HL-60 (cell line): ENCODE data around the gene TRIM61.

Experiments used
- CTCF ChIP-seq: IDR thresholded peaks from one replicate; pipeline ENCODE4 v1.5.1; 2011; ENCODE audit warnings: low read length, control low read depth, inconsistent platforms; ENCODE audit not compliant: insufficient read depth
- GABPA ChIP-seq: IDR thresholded peaks from 2 replicates; pipeline ENCODE4 v1.6.1; 2012; ENCODE audit warnings: low read depth
- POLR2AphosphoS5 ChIP-seq: IDR thresholded peaks from 2 replicates; pipeline ENCODE4 v1.6.1; 2012; ENCODE audit warnings: low read depth
- REST ChIP-seq: IDR thresholded peaks from 2 replicates; pipeline ENCODE4 v1.6.1; 2012; ENCODE audit warnings: low read depth; ENCODE audit not compliant: insufficient replicate concordance
- SPI1 ChIP-seq: IDR thresholded peaks from 2 replicates; pipeline ENCODE4 v1.6.1; 2012; ENCODE audit warnings: low read depth, mild to moderate bottlenecking, borderline replicate concordance

GRCh38 chr4:165011403-165011802, 33.9 kb upstream of the TRIM61 start:
- TF ChIP-seq CTCF (no peak), POLR2AphosphoS5 (no peak), REST (no peak), GABPA (no peak), SPI1 (no peak)
